ENCODE measurements around the gene SSU72.
"Not testable (repeated sequence)": the region's sequence is repeated elsewhere in the genome, so short reads cannot be mapped to it uniquely, and the experiment has no call there.

GRCh38 chr1:1505801-1506200, 68.9 kb downstream of the SSU72 start:
- not testable (repeated sequence) for TF ChIP-seq POLR2A, CTCF (IDR thresholded peaks at IDR 0.05)
